ENCODE data around the gene CTNNA1.
"Not testable (repeated sequence)": the region's sequence is repeated elsewhere in the genome, so short reads cannot be mapped to it uniquely, and the experiment has no call there.

CTNNA1 gene

GRCh38 chr5:138761670-138762069, 8.4 kb downstream of the CTNNA1 start:
- not testable (repeated sequence) for FAIRE-seq

DNA sequence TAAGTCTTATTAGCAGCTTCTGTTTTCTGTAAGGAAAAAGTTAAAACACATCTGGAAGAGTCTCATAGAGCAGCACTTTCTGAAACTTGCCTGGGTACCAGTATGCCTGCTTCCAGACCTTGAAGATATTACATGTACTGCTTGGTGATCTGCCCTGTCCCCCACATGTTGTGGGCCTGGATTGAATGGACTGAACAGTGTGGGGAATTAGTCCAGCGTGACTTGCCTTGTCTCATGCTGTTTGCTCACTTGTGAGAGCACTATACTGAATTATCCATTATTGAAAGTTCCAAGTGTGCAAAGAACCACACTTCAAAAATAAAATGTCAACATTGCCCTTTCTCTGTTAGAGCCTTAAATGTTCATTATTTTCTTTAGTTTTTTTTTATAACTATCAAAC, 8.9 kb downstream of the CTNNA1 start:
- FAIRE-seq = no peak

DNA sequence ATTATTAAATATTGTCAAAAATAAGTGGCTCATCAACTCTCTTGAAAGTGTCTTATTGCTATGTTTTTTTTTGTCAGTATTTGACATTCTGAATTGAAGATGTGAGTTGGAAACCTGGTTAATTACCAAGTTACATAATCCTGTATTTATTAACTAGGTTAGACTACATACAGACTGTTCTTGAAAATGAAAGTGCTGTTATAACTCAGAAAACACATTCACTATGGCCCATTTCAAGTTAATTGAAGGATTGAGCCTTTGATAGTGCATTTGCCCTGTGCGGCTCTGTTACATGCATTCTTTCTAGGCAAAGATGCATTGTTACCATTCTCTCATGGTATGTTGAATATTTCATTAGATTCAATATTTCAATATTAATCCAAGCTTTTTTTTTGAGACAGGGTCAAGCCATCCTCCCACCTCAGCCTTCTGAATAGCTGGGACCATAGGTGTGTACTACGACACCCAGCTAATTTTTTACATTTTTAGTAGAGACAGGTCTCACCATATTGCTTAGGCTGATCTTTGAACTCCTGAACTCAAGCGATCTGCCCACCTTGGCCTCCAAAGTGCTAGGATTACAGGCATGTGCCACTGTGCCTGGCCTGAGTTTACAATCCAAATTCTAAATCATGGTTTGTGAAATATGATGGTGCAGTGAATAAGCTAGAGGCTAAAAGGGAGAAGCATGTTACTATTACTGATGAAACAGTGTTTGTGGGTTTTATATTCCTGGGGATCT, 10.0 kb downstream of the CTNNA1 start:
- no peak for FAIRE-seq

DNA sequence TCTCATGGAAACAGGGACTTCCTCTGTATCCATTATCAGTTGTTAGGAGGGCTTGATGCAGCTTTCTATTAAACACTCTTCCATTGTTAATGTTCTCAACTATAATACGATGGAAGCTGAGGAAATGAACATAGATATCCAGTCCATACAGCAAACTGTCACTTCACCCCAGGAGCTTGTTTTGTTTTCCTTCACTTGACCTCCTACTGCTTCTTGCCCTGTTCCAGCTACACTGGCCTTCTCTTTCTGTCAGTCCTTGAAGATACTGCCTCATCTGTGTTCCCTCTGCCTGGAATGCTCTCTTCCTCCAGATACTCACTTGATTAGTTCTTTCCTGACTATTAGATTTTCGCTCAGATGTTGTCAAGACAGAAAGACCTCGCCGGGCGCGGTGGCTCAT, 17.1 kb downstream of the CTNNA1 start:
- FAIRE-seq = no peak

DNA sequence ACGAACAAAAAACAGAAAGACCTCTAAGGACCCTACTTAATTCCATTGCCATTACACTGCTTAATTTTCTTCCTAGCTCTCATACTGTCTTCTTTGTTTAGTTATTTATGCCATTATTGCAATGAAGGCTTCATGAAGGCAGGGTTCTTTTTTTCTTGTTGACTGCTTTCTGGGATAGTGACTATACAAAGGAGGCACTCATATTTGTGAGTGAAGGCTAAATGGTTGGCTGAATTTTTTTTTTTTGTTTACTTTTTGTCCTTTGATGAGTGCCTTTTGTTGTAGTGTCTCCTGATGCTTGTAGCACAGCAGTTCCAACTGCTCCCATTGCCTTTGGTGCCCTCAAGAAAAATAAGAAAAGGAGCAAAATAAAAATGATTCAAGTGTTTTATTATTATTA, 17.8 kb downstream of the CTNNA1 start:
- FAIRE-seq = no peak

- FAIRE-seq = no peak
Observed at GRCh38 chr5:138772986-138773594, 19.9 kb downstream of the CTNNA1 start.

- FAIRE-seq = not testable (repeated sequence)
Observed at GRCh38 chr5:138773624-138774023, 20.4 kb downstream of the CTNNA1 start.

DNA sequence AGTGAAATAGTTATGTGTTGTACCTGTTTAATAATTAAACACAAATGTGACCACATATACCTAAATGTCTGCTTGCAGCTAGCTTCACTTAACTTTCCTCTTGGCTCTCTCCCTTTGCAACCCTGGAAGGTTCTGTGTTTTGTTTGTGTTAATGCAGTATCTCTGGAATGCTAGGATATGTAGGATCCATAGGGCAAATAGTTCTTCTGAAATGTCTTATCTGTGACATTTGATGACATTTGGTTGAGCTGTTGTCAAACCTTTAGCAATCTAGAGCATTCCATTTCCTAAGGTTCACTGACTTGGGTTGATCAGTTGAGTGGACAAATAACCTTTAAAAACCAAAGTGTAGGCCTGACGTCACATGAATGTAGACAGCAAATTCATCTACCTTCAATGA, 21.8 kb downstream of the CTNNA1 start:
- no peak for FAIRE-seq

DNA sequence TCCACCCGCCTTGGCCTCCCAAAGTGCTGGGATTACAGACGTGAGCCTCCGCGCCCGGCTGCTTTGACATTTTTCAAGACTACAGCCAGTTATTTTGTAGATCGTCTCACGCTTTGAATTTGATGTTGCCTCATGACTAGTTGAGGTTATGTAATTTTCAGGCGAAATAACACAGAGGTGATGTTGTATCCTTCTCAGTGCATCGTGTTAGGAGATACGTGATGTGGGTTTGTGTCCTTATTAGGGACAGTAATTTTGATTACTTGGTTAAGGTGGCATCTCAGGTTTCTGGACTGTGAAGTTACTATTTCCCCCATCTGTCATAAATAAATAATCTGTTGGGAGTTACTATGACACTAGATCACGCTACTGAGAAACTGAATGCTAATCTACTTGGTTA, 25.0 kb downstream of the CTNNA1 start:
- no peak for FAIRE-seq

DNA sequence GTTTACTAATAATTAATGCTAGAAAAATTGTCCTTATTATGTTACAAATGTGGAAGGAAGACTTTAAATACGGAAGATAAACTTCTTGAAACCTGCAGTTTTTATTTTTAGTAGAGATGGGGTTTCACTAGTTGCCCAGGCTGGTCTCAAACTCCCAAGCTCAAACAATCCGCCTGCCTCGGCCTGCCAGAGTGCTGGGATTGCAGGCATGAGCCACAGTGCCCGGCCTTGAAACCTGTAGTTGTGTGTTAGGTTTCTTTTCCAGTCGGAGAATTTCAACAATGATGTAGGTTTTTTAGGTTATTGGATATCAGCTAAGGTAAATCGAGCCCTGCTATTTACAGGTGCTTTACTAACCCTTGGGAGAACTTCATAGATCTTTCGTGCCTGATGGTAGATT, 30.8 kb downstream of the CTNNA1 start:
- FAIRE-seq = no peak

- FAIRE-seq = no peak
Observed at GRCh38 chr5:138784590-138784989, 31.4 kb downstream of the CTNNA1 start.

- FAIRE-seq = peak; percentile 30
Observed at GRCh38 chr5:138789771-138790242, 36.6 kb downstream of the CTNNA1 start.

DNA sequence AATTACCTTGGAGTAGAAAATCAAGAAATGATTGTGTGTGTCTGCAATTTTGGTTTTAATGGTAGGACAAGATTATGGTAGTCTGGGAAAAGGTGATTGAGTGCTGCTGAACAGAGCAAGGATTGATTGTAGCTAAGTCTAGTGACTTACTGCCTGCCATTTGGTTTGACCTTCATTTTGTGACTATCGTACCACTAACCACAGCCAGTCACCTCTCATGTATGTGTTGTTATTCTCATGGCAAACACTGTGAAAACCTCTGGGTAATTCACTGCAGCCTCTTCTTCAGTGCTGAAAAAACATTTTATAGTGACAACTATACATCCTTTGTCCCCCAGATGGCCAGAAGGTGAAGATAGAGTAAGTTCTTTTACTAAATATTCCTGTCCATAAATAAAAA, 37.5 kb downstream of the CTNNA1 start:
- no peak for FAIRE-seq

DNA sequence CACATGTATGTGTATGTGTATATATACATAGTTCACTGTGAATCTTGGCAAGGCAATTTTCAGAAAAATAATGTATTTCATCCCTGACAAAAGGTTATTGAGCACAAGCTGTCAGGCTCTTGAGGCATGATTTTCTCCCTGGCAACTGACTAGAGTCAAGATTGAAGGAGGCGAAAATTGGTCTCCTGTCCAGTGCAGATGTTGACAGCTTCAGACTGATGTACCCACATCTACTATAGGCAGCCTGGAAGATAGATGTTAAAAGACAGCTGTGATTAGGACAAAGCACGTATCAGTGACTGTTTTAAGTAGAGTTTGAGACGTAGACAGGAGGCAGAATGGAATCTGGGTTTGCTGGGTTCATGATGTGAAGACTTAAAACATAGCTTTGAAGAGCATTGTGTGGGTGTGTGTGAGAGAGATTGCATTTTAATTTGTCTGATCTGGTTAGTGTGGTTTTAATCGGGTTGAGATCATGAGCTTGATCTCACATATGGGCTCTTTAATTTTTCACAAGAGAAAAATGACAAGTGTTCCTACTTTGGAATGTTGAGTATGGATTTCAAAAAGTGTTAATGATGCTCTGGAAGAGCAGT, 39.1 kb downstream of the CTNNA1 start:
- FAIRE-seq = no peak

GRCh38 chr5:138793575-138793974, 40.4 kb downstream of the CTNNA1 start:
- no peak for FAIRE-seq

DNA sequence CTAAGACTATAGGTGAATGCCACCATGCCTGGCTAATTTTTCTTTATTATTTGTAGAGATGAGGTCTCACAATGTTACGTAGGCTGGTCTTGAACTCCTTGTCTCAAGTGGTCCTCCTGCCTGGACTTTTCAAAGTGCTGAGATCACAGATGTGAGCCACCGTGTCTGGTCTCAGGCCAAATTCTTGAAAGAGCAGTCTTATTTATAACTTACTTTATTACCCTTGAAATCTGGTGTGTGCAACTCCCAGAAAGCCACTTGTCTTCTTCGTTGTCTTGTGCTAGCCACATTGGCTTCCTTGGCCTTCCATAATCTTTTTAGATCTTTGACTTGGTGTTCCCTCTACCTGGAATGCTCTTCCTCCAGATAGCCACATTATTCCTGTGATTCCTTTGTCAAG, 50.1 kb downstream of the CTNNA1 start:
- FAIRE-seq = no peak

- no peak for FAIRE-seq
Observed at GRCh38 chr5:138803935-138804334, 50.7 kb downstream of the CTNNA1 start.

DNA sequence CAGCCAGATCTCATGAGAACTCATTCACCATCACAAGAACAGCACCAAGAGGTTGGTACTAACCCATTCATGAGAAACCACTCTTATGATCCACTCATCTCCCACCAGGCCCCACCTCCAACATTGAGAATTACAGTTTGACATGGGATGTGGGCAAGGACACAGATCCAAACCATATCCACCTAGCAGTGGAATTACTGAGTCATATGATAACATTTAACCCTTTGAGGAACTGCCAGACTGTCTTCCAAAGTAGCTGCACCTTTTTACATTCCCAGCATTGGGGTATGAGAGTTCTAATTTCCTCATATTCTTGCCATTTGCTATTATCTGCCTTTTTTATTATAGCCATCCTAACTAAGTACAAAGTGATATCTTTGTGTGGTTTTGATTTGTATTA, 51.9 kb downstream of the CTNNA1 start:
- no peak for FAIRE-seq

DNA sequence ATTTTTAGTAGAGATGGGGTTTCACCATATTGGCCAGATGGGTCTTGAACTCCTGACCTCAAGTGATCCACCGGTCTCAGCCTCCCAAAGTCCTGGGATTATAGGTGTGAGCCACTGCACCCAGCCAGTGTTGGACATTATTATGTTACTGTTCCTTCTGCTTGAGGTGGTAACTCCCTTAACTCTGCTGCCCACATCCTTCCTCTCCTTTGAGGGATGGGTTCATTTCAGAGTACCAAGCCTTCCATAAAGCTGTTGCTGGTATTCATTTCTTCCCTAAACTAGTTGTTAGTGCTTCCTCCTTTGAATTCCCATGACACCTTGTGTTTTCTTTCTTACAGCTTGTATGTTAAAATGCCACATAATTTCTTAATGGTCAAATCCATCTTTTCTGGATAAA, 54.0 kb downstream of the CTNNA1 start:
- no peak for FAIRE-seq

DNA sequence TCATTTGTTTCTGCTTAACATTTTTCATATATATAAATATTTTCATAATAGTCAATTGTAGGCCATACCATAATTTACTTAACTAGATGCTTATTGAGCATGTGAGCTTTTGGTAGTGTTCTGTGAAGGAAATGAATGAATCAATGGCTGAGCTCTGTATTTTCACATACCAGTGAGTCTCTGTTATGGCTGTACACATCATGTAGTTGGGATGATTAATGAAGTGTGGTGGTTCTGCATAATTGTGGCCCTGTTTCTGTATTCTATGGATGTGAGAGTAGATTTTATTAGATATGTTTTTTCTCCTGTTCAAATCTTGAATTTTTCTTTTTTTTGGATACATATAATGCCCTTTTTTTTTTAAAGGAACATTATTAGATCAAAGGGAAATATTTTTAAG, 56.2 kb downstream of the CTNNA1 start:
- no peak for FAIRE-seq

GRCh38 chr5:138810861-138811260, 57.6 kb downstream of the CTNNA1 start:
- FAIRE-seq = not testable (repeated sequence)

GRCh38 chr5:138815529-138815928, 62.3 kb downstream of the CTNNA1 start:
- FAIRE-seq = no peak

DNA sequence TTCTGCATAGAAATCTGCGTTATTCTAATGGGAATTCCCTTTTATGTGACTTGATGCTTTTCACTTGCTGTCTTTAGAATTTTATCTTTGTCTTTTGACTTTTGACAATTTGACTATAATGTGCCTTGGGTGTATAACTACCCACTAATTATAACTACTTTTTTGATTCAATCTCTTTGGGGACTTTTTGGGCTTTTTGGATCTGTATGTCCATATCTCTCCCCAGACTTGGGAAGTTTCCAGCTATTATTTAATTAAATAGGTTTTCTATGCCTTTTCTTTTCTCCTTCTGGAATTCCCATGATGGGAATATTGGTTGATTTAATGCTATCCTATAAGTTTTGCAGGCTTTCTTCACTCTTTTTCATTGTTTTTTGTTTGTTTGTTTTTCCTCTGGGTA, 64.0 kb downstream of the CTNNA1 start:
- FAIRE-seq = no peak

GRCh38 chr5:138819081-138819480, 65.9 kb downstream of the CTNNA1 start:
- FAIRE-seq = no peak

Measured in A204.1 (cell line).